ENCODE measurements around the gene ARHGEF26.

ARHGEF26 gene

DNA sequence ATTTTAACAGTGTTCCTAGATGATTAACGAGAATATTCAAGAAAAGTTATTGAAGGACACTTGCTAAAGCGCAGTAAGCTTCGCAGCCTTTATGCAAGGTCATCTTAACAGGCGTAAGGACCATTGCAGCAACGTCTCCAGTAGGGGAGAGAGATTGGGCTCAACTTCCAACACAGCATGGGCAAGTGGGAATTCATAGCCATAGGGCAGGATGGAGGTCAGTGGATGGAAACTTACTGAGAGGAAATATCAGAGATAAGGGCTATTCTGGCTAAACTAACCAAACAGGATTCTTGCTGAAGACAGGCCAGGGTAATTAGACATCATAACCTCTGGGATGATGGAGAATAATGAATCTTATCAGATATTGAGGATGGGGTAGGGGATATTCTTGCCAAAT, 120.3 kb downstream of the ARHGEF26 start:
- no peaks in the 10 kb centered on the region for H3K36me3 ChIP-seq (ENCODE audit: low read depth)
- H3K27me3 ChIP-seq (ENCODE audit: insufficient read depth, poor library complexity, severe bottlenecking) = no peaks in the 10 kb centered on the region
- no peak for ATAC-seq (ENCODE audit: low read depth)
- TF ChIP-seq, protein P1, sequence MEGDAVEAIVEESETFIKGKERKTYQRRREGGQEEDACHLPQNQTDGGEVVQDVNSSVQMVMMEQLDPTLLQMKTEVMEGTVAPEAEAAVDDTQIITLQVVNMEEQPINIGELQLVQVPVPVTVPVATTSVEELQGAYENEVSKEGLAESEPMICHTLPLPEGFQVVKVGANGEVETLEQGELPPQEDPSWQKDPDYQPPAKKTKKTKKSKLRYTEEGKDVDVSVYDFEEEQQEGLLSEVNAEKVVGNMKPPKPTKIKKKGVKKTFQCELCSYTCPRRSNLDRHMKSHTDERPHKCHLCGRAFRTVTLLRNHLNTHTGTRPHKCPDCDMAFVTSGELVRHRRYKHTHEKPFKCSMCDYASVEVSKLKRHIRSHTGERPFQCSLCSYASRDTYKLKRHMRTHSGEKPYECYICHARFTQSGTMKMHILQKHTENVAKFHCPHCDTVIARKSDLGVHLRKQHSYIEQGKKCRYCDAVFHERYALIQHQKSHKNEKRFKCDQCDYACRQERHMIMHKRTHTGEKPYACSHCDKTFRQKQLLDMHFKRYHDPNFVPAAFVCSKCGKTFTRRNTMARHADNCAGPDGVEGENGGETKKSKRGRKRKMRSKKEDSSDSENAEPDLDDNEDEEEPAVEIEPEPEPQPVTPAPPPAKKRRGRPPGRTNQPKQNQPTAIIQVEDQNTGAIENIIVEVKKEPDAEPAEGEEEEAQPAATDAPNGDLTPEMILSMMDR (IDR thresholded peaks at IDR 0.05; ENCODE audit: poor library complexity, severe bottlenecking) = no peak
- no peak for DNase-seq (ENCODE audit: low spot score)
- H3K4me1 ChIP-seq (ENCODE audit: insufficient read depth, poor library complexity, severe bottlenecking) = peaks cover 21% of the 10 kb centered on the region
- H3K9me3 ChIP-seq (ENCODE audit: severe bottlenecking) = no peaks in the 10 kb centered on the region
- H3K4me3 ChIP-seq (ENCODE audit: severe bottlenecking) = no peak overlapping the region
- no peak overlapping the region for H3K27ac ChIP-seq (ENCODE audit: poor library complexity, severe bottlenecking)

DNA sequence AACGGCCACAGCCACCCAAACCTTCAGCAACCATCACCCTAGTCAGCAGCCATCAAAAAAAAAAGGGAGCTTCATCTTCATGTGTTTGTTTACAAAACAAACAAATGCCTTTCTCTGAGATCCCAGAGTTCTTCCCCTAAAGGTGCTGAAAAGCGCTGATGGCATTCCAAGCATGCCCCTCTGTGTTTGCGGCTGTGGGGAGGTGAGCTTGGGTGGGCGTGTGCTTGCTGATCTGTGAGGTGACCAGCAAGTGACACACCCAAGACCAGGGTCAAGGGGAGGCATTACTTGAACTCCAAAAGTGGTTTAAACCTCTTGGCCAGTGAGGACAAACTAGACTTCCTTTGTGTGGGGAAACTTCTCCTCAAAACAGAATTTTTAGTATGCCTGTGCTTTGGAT, 121.6 kb downstream of the ARHGEF26 start:
- TF ChIP-seq, protein P1 (IDR thresholded peaks at IDR 0.05; ENCODE audit: poor library complexity, severe bottlenecking) = no peak
- Histone ChIP-seq H3K36me3 (ENCODE audit: low read depth) (no peaks in the 10 kb centered on the region), H3K4me3 (ENCODE audit: severe bottlenecking) (no peak overlapping the region), H3K27ac (ENCODE audit: poor library complexity, severe bottlenecking) (peak overlapping the region; percentile 46), H3K27me3 (ENCODE audit: insufficient read depth, poor library complexity, severe bottlenecking) (no peaks in the 10 kb centered on the region), H3K4me1 (ENCODE audit: insufficient read depth, poor library complexity, severe bottlenecking) (peaks cover 21% of the 10 kb centered on the region), H3K9me3 (ENCODE audit: severe bottlenecking) (no peaks in the 10 kb centered on the region)
- no peak for ATAC-seq (ENCODE audit: low read depth)
- DNase-seq (ENCODE audit: low spot score) = no peak

DNA sequence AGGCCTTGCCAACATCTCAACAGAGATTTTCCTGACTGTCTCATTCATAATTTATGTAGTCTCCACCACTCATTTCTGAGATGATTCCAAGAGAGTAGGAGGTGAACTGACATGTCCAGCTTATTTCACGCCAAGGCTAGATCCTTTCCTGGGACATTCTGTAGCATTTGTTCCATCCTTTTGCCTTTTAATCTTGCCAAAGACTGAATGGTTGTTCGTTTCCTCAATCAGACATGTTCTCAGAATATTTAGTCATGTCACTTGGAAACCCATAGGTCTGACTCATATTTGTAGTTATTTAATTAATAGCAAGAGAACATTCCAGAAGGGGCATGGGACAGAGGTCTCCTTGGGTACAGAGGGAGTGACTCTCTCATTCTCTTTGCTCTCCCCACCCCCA, 122.2 kb downstream of the ARHGEF26 start:
- Histone ChIP-seq H3K9me3 (ENCODE audit: severe bottlenecking) (no peaks in the 10 kb centered on the region), H3K27ac (ENCODE audit: poor library complexity, severe bottlenecking) (peak overlapping the region; percentile 46), H3K4me1 (ENCODE audit: insufficient read depth, poor library complexity, severe bottlenecking) (peaks cover 21% of the 10 kb centered on the region), H3K27me3 (ENCODE audit: insufficient read depth, poor library complexity, severe bottlenecking) (no peaks in the 10 kb centered on the region), H3K36me3 (ENCODE audit: low read depth) (no peaks in the 10 kb centered on the region), H3K4me3 (ENCODE audit: severe bottlenecking) (no peak overlapping the region)
- DNase-seq (ENCODE audit: low spot score) (no peak), ATAC-seq (ENCODE audit: low read depth) (no peak)
- TF ChIP-seq, protein P1 (IDR thresholded peaks at IDR 0.05; ENCODE audit: poor library complexity, severe bottlenecking) = no peak

DNA sequence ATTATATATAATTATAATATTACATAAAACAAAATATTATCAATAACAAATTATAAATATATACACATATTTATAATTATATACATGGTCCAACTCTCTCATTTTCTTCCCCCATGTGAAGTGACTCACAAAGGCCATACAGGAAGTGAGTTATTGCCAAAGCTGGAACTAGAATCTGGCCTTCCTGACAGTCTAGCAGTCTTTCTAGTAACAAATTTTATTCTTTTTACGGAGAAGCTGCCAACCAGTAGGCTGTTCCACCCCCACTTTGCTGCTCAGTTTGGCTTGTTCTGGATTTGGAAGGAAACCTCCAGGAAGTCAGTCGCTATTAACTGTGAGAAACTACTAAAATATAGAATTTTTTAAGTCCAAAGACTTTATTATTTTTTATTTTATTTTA, 123.5 kb downstream of the ARHGEF26 start:
- no peaks in the 10 kb centered on the region for H3K9me3 ChIP-seq (ENCODE audit: severe bottlenecking)
- no peak for DNase-seq (ENCODE audit: low spot score)
- no peak overlapping the region for H3K4me3 ChIP-seq (ENCODE audit: severe bottlenecking)
- no peaks in the 10 kb centered on the region for H3K36me3 ChIP-seq (ENCODE audit: low read depth)
- peaks cover 21% of the 10 kb centered on the region for H3K4me1 ChIP-seq (ENCODE audit: insufficient read depth, poor library complexity, severe bottlenecking)
- TF ChIP-seq, protein P1 (IDR thresholded peaks at IDR 0.05; ENCODE audit: poor library complexity, severe bottlenecking) = no peak
- no peak overlapping the region for H3K27ac ChIP-seq (ENCODE audit: poor library complexity, severe bottlenecking)
- H3K27me3 ChIP-seq (ENCODE audit: insufficient read depth, poor library complexity, severe bottlenecking) = no peaks in the 10 kb centered on the region
- ATAC-seq (ENCODE audit: low read depth) = peak; percentile 52; the same call in 1 of the 3 replicates

DNA sequence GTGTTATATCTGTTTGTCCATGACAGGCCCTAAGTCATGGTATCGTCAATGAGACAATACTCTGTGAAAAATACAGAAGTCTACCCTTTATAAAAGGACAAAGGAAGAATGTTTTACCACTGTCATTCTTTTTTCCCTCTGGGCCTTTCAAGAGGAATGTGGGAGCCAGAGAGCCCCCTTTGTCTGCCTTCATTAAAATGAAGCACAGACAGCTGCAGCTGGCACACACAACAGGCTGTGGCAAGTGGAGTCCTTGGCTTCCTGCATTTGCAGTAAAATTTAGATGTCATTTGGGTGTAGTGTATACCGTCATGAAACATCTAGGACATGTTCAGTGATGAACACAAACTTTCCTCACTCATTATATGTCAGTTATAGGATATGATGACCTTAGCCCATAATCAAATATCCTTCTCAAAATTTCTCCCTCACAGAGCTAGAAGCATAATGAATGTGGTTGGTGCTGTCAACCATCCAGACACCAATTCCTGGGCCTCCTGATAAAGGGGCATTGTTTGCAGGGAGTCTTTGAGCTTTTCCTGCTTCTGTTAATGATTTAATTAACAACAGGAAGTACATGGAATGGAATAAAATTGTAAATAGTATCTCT, 126.7 kb downstream of the ARHGEF26 start:
- DNase-seq (ENCODE audit: low spot score) (no peak), ATAC-seq (ENCODE audit: low read depth) (no peak)
- TF ChIP-seq, protein P1 (IDR thresholded peaks at IDR 0.05; ENCODE audit: poor library complexity, severe bottlenecking) = no peak
- Histone ChIP-seq H3K4me3 (ENCODE audit: severe bottlenecking) (no peak overlapping the region), H3K27me3 (ENCODE audit: insufficient read depth, poor library complexity, severe bottlenecking) (no peaks in the 10 kb centered on the region), H3K36me3 (ENCODE audit: low read depth) (peaks cover 6% of the 10 kb centered on the region; the same call in 1 of the 2 replicates), H3K4me1 (ENCODE audit: insufficient read depth, poor library complexity, severe bottlenecking) (peaks cover 21% of the 10 kb centered on the region), H3K27ac (ENCODE audit: poor library complexity, severe bottlenecking) (no peak overlapping the region), H3K9me3 (ENCODE audit: severe bottlenecking) (no peaks in the 10 kb centered on the region)
